ENCODE data around the gene LAMA2.

The LAMA2 gene

DNA sequence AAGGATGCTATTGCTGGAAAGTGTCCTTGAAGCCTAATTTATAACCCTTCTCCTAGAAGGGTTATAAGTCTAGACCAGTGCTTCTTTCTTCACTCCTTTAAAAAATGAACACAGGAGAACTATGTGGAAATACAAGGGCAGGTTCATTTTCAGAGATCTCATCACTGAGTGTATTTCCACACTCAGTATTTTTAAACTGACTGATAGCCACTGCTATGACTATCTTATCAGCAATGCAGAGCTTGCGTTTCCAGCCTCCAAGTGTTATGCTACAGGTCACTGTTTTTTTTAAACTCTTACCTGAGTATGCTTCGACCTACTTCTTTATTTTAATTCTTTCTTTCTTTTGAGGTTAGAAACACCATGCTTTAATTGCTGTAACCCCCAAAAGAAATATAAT lies 508.0 kb downstream of the LAMA2 start:
- Histone ChIP-seq H3K27ac (ENCODE audit: low read depth, low read length, severe bottlenecking) (no peak overlapping the region), H3K4me1 (ENCODE audit: control insufficient read depth, insufficient read depth, low read length, poor library complexity, severe bottlenecking) (no peaks in the 10 kb centered on the region), H3K9me3 (ENCODE audit: control insufficient read depth, low read length) (no peaks in the 10 kb centered on the region), H3K36me3 (ENCODE audit: control insufficient read depth, insufficient read depth, low read length) (no peaks in the 10 kb centered on the region), H3K4me3 (ENCODE audit: extremely low read depth, insufficient read depth, low read length, poor library complexity, severe bottlenecking) (no peak overlapping the region)
- 67 to 100% methylated on average over 1 of the region's 2 CpGs for WGBS, 2 experiments (ENCODE audit: insufficient coverage in 2 of 2)

DNA sequence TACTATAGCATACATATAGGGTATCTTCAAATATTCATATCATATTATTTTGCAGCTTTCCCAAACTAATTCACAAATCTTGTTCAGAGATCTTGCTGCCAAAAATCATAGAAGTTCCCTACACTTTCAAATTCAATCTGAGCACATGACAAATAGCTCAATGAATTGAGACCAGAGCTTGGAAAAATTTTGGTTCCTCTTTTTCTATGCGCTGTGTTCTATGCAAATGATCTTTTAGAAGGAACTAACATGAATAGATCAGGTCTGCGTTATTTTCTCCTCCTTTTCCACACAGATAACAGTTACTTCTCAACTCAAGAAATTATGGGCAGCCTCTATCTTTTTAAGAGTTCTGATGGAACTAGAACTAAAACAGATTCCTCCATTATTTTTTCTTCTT lies 510.7 kb downstream of the LAMA2 start:
- Histone ChIP-seq H3K4me3 (ENCODE audit: extremely low read depth, insufficient read depth, low read length, poor library complexity, severe bottlenecking) (no peak overlapping the region), H3K4me1 (ENCODE audit: control insufficient read depth, insufficient read depth, low read length, poor library complexity, severe bottlenecking) (peaks cover 7% of the 10 kb centered on the region), H3K9me3 (ENCODE audit: control insufficient read depth, low read length) (no peaks in the 10 kb centered on the region), H3K36me3 (ENCODE audit: control insufficient read depth, insufficient read depth, low read length) (no peaks in the 10 kb centered on the region), H3K27ac (ENCODE audit: low read depth, low read length, severe bottlenecking) (no peak overlapping the region)
- WGBS, 2 experiments (ENCODE audit: insufficient coverage in 2 of 2), result 100% methylated on average over 1 of the region's 2 CpGs

DNA sequence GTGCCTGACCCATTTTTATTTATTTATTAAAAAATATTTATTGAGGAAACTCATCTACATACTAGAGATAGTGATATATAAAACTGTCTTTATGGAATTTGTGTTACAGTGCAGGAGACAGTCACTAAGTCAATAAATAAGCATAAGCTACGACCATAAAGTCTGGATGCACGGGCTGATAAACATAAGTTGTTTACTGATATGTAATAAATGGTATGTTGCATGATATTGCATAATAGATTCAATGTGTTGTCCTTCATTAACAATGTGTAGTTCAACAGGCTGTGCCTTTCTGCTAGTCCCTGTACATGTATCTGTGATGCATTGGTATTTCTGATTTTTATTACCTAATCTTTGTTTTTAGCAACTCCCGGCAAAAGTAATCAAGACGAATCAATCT lies 515.8 kb downstream of the LAMA2 start:
- no peaks in the 10 kb centered on the region for H3K9me3 ChIP-seq (ENCODE audit: control insufficient read depth, low read length)
- H3K27ac ChIP-seq (ENCODE audit: low read depth, low read length, severe bottlenecking), result no peak overlapping the region
- 81 to 100% methylated on average over 1 to 2 of the region's 4 CpGs for WGBS, 2 experiments (ENCODE audit: insufficient coverage in 2 of 2)
- H3K4me1 ChIP-seq (ENCODE audit: control insufficient read depth, insufficient read depth, low read length, poor library complexity, severe bottlenecking), result peaks cover 7% of the 10 kb centered on the region
- H3K36me3 ChIP-seq (ENCODE audit: control insufficient read depth, insufficient read depth, low read length), result no peaks in the 10 kb centered on the region
- H3K4me3 ChIP-seq (ENCODE audit: extremely low read depth, insufficient read depth, low read length, poor library complexity, severe bottlenecking), result no peak overlapping the region

DNA sequence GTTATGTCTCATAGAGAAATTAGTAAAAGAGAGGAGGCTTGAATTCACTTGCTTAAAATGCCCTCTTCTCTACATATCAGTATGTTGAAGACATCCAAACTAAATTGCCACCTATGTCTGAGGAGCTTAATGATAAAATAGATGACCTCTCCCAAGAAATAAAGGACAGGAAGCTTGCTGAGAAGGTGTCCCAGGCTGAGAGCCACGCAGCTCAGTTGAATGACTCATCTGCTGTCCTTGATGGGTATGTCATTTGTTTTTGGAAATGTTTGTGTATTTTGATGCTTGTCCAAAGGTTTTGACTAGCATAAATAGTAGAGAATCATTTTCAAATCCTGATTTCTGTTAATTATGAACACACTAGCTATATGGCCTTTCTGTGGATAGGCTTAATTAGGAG lies 519.3 kb downstream of the LAMA2 start:
- no CpG with 5 or more reads among the region's 1 CpG for WGBS, 2 experiments (ENCODE audit: insufficient coverage in 2 of 2)
- Histone ChIP-seq H3K4me3 (ENCODE audit: extremely low read depth, insufficient read depth, low read length, poor library complexity, severe bottlenecking) (no peak overlapping the region), H3K9me3 (ENCODE audit: control insufficient read depth, low read length) (no peaks in the 10 kb centered on the region), H3K36me3 (ENCODE audit: control insufficient read depth, insufficient read depth, low read length) (no peaks in the 10 kb centered on the region), H3K4me1 (ENCODE audit: control insufficient read depth, insufficient read depth, low read length, poor library complexity, severe bottlenecking) (no peaks in the 10 kb centered on the region), H3K27ac (ENCODE audit: low read depth, low read length, severe bottlenecking) (no peak overlapping the region)

DNA sequence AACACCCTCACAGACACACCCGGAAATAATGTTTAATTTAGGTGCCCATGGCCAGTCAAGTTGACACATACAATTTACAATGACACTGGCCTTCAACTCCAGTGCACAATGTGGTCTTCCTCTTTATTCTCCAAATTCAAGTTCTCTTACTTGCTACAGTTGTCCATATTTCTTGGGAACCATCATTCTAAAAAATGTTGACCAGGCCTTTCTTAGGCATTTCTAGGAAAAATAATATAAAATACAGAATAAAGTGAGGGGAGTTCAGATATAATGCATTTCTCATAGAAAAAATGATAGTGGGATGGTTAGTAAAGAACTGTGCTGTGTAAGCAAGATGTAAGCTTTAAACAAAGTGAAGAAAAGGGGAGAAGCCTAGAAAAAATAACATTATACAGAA lies 528.2 kb downstream of the LAMA2 start:
- WGBS, 2 experiments (ENCODE audit: insufficient coverage in 2 of 2), result 71 to 83% methylated on average over 1 of the region's 1 CpG

DNA sequence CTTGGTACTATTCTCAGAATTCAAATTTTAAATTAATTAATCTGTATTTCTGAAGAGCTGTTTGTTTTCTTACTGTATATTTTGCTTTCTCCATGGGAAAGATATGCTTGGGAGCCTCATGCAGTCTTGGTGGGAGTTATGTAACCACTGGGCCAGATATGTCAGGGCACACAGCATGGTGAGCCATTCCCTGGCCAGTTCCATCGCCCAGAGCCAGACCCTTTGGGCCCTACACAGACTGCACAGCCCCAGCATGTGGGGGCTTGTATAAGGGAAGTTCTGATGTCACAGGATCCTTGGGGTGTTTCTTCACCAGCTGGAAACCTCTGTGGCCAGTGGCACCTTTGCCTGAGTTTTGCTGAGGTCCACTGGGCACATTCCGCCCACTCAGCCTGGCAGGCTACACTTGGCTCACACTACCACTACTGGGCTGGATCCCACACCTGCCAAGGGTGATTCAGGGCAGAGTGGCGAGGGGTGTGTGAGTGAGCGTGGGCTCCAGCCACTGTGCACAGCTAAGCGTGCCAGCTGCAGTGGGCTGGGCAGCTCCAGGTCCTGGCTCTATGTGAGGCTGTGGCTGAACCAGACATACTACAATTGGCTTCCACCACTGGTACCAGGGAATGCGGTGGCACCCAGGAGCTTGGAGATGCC lies 533.5 kb downstream of the LAMA2 start:
- no peaks in the 10 kb centered on the region for H3K4me1 ChIP-seq (ENCODE audit: control insufficient read depth, insufficient read depth, low read length, poor library complexity, severe bottlenecking)
- H3K4me3 ChIP-seq (ENCODE audit: extremely low read depth, insufficient read depth, low read length, poor library complexity, severe bottlenecking), result no peak overlapping the region
- H3K36me3 ChIP-seq (ENCODE audit: control insufficient read depth, insufficient read depth, low read length), result no peaks in the 10 kb centered on the region
- no peaks in the 10 kb centered on the region for H3K9me3 ChIP-seq (ENCODE audit: control insufficient read depth, low read length)
- H3K27ac ChIP-seq (ENCODE audit: low read depth, low read length, severe bottlenecking), result no peak overlapping the region
- 93 to 94% methylated on average over 4 to 6 of the region's 6 CpGs for WGBS, 2 experiments (ENCODE audit: insufficient coverage in 2 of 2)

More for the DNA sequence above, 528.2 kb downstream of the LAMA2 start:
- H3K4me1 ChIP-seq (ENCODE audit: control insufficient read depth, insufficient read depth, low read length, poor library complexity, severe bottlenecking), result no peaks in the 10 kb centered on the region
- H3K9me3 ChIP-seq (ENCODE audit: control insufficient read depth, low read length), result no peaks in the 10 kb centered on the region
- H3K4me3 ChIP-seq (ENCODE audit: extremely low read depth, insufficient read depth, low read length, poor library complexity, severe bottlenecking), result no peak overlapping the region
- no peaks in the 10 kb centered on the region for H3K36me3 ChIP-seq (ENCODE audit: control insufficient read depth, insufficient read depth, low read length)
- H3K27ac ChIP-seq (ENCODE audit: low read depth, low read length, severe bottlenecking), result no peak overlapping the region

DNA sequence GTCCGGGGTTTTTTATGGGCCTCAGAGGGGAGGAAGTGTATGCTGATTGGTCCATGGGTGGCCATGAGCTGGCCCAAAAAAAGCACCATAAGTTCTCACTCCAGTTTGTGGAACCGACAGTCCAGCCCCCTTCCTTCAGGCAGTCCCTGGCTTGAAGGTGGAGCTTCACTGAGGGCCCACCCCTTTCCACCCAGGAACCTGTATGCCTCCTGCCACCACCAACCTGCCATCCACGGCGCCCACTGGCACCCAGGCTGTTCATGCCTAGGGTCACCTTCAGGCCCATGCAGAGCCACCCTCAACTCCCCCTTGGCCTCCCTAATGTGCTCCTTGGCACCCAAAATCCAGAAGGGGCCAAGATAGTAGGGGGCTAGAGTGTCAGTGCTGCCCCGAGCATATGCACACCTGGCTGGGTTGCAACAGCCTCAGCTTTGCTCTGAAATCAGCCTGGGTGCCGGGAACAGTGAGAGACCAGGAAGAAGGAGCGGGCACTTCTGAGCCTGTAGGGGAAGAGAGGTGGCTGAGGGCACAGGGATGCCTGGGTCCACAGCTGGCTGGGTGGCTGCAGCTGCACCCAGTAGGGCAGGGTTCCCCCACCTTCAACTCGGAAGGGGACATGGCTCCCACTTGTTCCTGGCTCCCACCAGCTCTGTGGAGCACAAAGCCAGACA lies 534.6 kb downstream of the LAMA2 start:
- no peaks in the 10 kb centered on the region for H3K9me3 ChIP-seq (ENCODE audit: control insufficient read depth, low read length)
- H3K27ac ChIP-seq (ENCODE audit: low read depth, low read length, severe bottlenecking), result no peak overlapping the region
- H3K4me3 ChIP-seq (ENCODE audit: extremely low read depth, insufficient read depth, low read length, poor library complexity, severe bottlenecking), result no peak overlapping the region
- 93 to 98% methylated on average over 7 of the region's 8 CpGs for WGBS, 2 experiments (ENCODE audit: insufficient coverage in 2 of 2)
- H3K4me1 ChIP-seq (ENCODE audit: control insufficient read depth, insufficient read depth, low read length, poor library complexity, severe bottlenecking), result no peaks in the 10 kb centered on the region
- no peaks in the 10 kb centered on the region for H3K36me3 ChIP-seq (ENCODE audit: control insufficient read depth, insufficient read depth, low read length)

DNA sequence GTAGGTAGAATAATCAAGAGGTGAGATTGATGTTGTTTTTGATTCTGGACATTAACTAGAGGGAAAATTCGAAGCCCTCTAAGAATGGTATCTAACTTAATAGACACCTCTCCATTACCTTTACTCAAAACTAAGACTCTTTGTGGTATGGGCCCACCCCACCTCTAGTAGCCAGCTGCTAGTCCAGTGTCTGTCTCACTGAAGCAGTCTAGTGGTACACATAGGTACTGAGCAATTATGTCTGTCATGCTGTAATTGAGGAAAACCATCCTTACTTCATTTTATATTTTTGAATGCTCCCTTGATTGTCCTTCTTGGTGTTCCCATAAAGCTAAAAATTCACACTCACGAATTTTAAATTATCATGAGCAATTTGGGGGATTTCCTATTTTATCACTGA lies 536.4 kb downstream of the LAMA2 start:
- H3K4me3 ChIP-seq (ENCODE audit: extremely low read depth, insufficient read depth, low read length, poor library complexity, severe bottlenecking), result no peak overlapping the region
- no peaks in the 10 kb centered on the region for H3K36me3 ChIP-seq (ENCODE audit: control insufficient read depth, insufficient read depth, low read length)
- H3K4me1 ChIP-seq (ENCODE audit: control insufficient read depth, insufficient read depth, low read length, poor library complexity, severe bottlenecking), result no peaks in the 10 kb centered on the region
- H3K27ac ChIP-seq (ENCODE audit: low read depth, low read length, severe bottlenecking), result no peak overlapping the region
- no peaks in the 10 kb centered on the region for H3K9me3 ChIP-seq (ENCODE audit: control insufficient read depth, low read length)
- WGBS, 2 experiments (ENCODE audit: insufficient coverage in 2 of 2), result 100% methylated on average over 1 of the region's 2 CpGs; no CpG with 5 or more reads in 1 of the 2 experiments

DNA sequence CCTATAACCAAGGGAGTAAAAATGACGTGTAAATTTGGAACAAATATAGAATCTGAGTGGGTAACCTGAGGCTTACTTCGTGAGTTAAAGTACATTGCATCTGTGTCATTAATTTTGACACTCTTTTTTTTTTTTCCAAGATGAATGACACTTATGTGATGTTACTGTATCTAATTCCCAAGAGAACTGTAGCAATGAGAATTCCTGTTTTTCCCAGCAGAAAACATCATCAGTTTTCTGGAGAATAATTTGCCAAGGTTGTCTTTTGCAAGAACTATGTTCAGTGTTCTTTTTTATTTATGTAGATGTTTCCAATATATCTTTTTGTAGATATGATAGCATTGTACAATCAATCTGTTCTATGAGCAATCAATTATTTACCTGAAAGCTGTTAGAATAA lies 543.4 kb downstream of the LAMA2 start:
- H3K36me3 ChIP-seq (ENCODE audit: control insufficient read depth, insufficient read depth, low read length), result no peaks in the 10 kb centered on the region
- no peaks in the 10 kb centered on the region for H3K4me1 ChIP-seq (ENCODE audit: control insufficient read depth, insufficient read depth, low read length, poor library complexity, severe bottlenecking)
- WGBS, 2 experiments (ENCODE audit: insufficient coverage in 2 of 2), result 83% methylated on average over 2 of the region's 2 CpGs; no CpG with 5 or more reads in 1 of the 2 experiments
- no peak overlapping the region for H3K4me3 ChIP-seq (ENCODE audit: extremely low read depth, insufficient read depth, low read length, poor library complexity, severe bottlenecking)
- H3K27ac ChIP-seq (ENCODE audit: low read depth, low read length, severe bottlenecking), result no peak overlapping the region
- H3K9me3 ChIP-seq (ENCODE audit: control insufficient read depth, low read length), result no peaks in the 10 kb centered on the region

DNA sequence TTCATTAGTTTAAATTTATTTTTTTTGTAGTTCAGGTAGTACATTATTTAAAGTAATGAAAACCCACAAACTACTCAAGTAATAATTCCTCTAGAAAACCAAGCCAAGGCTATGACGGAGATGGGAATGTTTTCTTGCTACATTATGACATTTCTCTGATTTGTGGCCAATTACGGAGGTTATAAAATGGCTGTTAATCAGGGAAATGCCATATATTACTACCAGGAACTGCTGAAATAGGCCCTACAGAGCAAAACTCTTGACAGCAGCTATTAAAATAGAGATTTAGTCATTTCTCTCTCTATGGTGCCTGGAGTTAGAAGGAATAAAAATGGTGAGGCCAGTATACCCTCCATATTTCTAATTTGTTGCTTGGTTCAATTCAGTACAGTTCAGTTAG lies 547.0 kb downstream of the LAMA2 start:
- Histone ChIP-seq H3K9me3 (ENCODE audit: control insufficient read depth, low read length) (no peaks in the 10 kb centered on the region), H3K4me3 (ENCODE audit: extremely low read depth, insufficient read depth, low read length, poor library complexity, severe bottlenecking) (no peak overlapping the region), H3K36me3 (ENCODE audit: control insufficient read depth, insufficient read depth, low read length) (no peaks in the 10 kb centered on the region), H3K27ac (ENCODE audit: low read depth, low read length, severe bottlenecking) (no peak overlapping the region), H3K4me1 (ENCODE audit: control insufficient read depth, insufficient read depth, low read length, poor library complexity, severe bottlenecking) (no peaks in the 10 kb centered on the region)
- WGBS, 2 experiments (ENCODE audit: insufficient coverage in 2 of 2), result no CpG with 5 or more reads among the region's 2 CpGs

DNA sequence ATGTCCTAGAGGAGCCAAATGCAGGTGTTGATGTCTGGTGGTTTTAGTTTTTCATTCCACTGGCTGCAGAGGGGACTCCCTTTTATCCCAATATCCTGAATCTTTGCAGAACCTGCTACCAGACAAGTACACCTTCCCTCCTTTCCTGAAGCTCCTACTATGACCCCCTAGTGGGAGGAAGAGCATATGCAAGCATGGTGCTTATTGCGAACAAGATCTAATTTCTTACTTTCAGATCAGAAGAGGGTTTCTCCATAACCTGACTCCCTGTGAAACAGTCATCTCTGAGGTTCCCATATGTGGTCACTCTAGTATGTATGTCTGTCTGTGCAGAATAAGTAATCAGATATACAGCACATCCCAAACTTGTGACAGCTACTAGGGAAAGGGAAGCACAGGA lies 549.8 kb downstream of the LAMA2 start:
- Histone ChIP-seq H3K4me3 (ENCODE audit: extremely low read depth, insufficient read depth, low read length, poor library complexity, severe bottlenecking) (no peak overlapping the region), H3K9me3 (ENCODE audit: control insufficient read depth, low read length) (no peaks in the 10 kb centered on the region), H3K27ac (ENCODE audit: low read depth, low read length, severe bottlenecking) (no peak overlapping the region), H3K4me1 (ENCODE audit: control insufficient read depth, insufficient read depth, low read length, poor library complexity, severe bottlenecking) (no peaks in the 10 kb centered on the region), H3K36me3 (ENCODE audit: control insufficient read depth, insufficient read depth, low read length) (no peaks in the 10 kb centered on the region)
- no CpG with 5 or more reads among the region's 1 CpG for WGBS, 2 experiments (ENCODE audit: insufficient coverage in 2 of 2)
